ENCODE measurements around the gene COA3. TPM values are rescaled to one million over a fixed set of nuclear protein-coding genes. Genes with fewer than 3 reads are reported as not detected.

COA3 gene
- total and polyA plus RNA-seq, 2 experiments from 2014 or later = 81.2 to 138 TPM

GRCh38 chr17:42778570-42778969 lies 19.9 kb downstream of the COA3 start:
- Histone ChIP-seq H3K4me1 (ENCODE audit: insufficient read depth) (peaks cover 22% of the 10 kb centered on the region; the same call in 1 of the 2 replicates), H3K4me3 (no peak overlapping the region), H3K36me3 (ENCODE audit: insufficient read depth) (peaks cover 9% of the 10 kb centered on the region; the same call in 1 of the 2 replicates), H3K79me2 (replicated peaks; ENCODE audit: insufficient read depth) (0 out of 2 replicates have a peak, but pooled peaks cover 6% of the 10 kb centered on the region), H2AFZ (no peak overlapping the region), H3K27me3 (ENCODE audit: insufficient read depth) (peaks cover 30% of the 10 kb centered on the region), H3K27ac (ENCODE audit: low read depth) (no peak overlapping the region), H3F3A (replicated peaks; ENCODE audit: low read depth) (peaks cover 12% of the 10 kb centered on the region; the same call in 1 of the 2 replicates), H4K20me1 (replicated peaks; ENCODE audit: insufficient read depth) (no peaks in the 10 kb centered on the region), H3K4me2 (no peak overlapping the region), H3K9me2 (ENCODE audit: insufficient read depth) (no peaks in the 10 kb centered on the region)
- H3K27me3 Mint-ChIP-seq (ENCODE audit: insufficient read depth, low read depth, poor library complexity) = peaks cover 40% of the 10 kb centered on the region
- H3K36me3 Mint-ChIP-seq (ENCODE audit: low read depth) = peaks cover 47% of the 10 kb centered on the region
- peaks cover 29% of the 10 kb centered on the region for H3K4me1 Mint-ChIP-seq
- TF ChIP-seq ZNF114 (CRISPR knock-in tag; IDR thresholded peaks at IDR 0.05) (no peak), ZNF331 (CRISPR knock-in tag; IDR thresholded peaks at IDR 0.05; ENCODE audit: low read depth) (no peak), ZNF462 (CRISPR knock-in tag; IDR thresholded peaks at IDR 0.05) (no peak)
- no peak overlapping the region for H3K27ac Mint-ChIP-seq
- DNase-seq (ENCODE audit: low spot score) = no peak
- no peaks in the 10 kb centered on the region; the same call in 2 of the 3 replicates for H3K9me3 Mint-ChIP-seq
- H3K4me3 Mint-ChIP-seq = no peak overlapping the region
- no peak for ATAC-seq

DNA sequence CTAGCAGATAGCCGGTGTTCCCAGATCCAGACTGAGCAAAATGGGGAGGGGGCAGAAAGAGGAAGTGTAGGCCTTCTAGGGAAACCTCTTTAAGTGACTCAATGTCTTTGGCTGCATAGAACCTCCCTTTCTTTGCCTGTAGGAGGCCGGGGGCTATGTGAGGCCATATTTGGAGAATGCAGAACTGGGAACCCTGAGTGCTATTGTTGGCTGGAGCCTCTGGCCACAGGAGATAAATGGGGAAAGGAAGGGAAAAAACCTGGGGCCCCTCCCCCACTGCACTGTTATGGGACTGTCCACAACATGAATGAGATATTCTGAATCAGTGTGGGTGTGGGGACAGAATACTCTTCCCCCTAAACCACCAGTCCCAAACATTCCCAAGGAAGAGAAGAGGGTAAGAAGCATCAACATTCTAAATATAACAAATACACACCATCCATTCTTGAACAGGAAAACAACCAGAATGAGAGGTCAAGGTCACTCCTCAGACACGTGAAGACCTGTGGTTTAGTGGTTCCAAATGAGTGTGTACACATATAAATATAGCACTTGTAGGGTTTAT lies 22.9 kb downstream of the COA3 start:
- Mint-ChIP-seq H3K27ac (no peak overlapping the region), H3K4me1 (peaks cover 18% of the 10 kb centered on the region), H3K9me3 (no peaks in the 10 kb centered on the region), H3K36me3 (ENCODE audit: low read depth) (peaks cover 47% of the 10 kb centered on the region), H3K4me3 (no peak overlapping the region), H3K27me3 (ENCODE audit: insufficient read depth, low read depth, poor library complexity) (peaks cover 21% of the 10 kb centered on the region)
- H3K27me3 ChIP-seq (ENCODE audit: insufficient read depth) = 0 out of 2 replicates have a peak, but pooled peaks cover under 1% of the 10 kb centered on the region
- H3K4me2 ChIP-seq = no peak overlapping the region
- H3F3A ChIP-seq (replicated peaks; ENCODE audit: low read depth) = peaks cover 12% of the 10 kb centered on the region; the same call in 1 of the 2 replicates
- no peak overlapping the region for H3K4me3 ChIP-seq
- H3K36me3 ChIP-seq (ENCODE audit: insufficient read depth) = peaks cover 9% of the 10 kb centered on the region; the same call in 1 of the 2 replicates
- 0 out of 2 replicates have a peak, but pooled peaks cover 5% of the 10 kb centered on the region for H3K4me1 ChIP-seq (ENCODE audit: insufficient read depth)
- H3K79me2 ChIP-seq (replicated peaks; ENCODE audit: insufficient read depth) = 0 out of 2 replicates have a peak, but pooled peaks cover 6% of the 10 kb centered on the region
- ATAC-seq (no peak), DNase-seq (ENCODE audit: low spot score) (no peak)
- no peaks in the 10 kb centered on the region for H4K20me1 ChIP-seq (replicated peaks; ENCODE audit: insufficient read depth)
- H2AFZ ChIP-seq = no peak overlapping the region
- H3K27ac ChIP-seq (ENCODE audit: low read depth) = no peak overlapping the region
- no peaks in the 10 kb centered on the region for H3K9me2 ChIP-seq (ENCODE audit: insufficient read depth)
- TF ChIP-seq ZNF331 (CRISPR knock-in tag; IDR thresholded peaks at IDR 0.05; ENCODE audit: low read depth) = no peak
- TF ChIP-seq ZNF462 (CRISPR knock-in tag; IDR thresholded peaks at IDR 0.05) = no peak
- no peak for TF ChIP-seq POLR2AphosphoS5 (IDR thresholded peaks at IDR 0.05; ENCODE audit: low read depth)
- no peak for TF ChIP-seq JUNB (IDR thresholded peaks at IDR 0.05; ENCODE audit: unreplicated experiment)
- no peak for TF ChIP-seq ZNF114 (CRISPR knock-in tag; IDR thresholded peaks at IDR 0.05)

All from GM23338 (cell line).